Mesenchymal stem cell (in vitro differentiated cells and primary cell): ENCODE measurements around the gene FUT6. TPM values are rescaled to one million over a fixed set of nuclear protein-coding genes. Genes with fewer than 3 reads are reported as not detected.
"Not testable (repeated sequence)": the region's sequence is repeated elsewhere in the genome, so short reads cannot be mapped to it uniquely, and the experiment has no call there.

ENCODE experiments used
- DNase-seq: peaks from one replicate; pipeline ENCODE4 v3.0.0-alpha.2; 2013
- H2AFZ ChIP-seq: one replicate; pipeline ENCODE4 v1.6.1; 2013; ENCODE audit warnings: low read depth, mild to moderate bottlenecking, control low read depth, inconsistent platforms, low read length, moderate library complexity
- H2AK5ac ChIP-seq: 2 replicates; pipeline ENCODE4 v1.6.1; 2013; ENCODE audit warnings: low read length, moderate library complexity, mild to moderate bottlenecking, inconsistent platforms; ENCODE audit not compliant: severe bottlenecking
- H2BK120ac ChIP-seq: one replicate; pipeline ENCODE4 v1.6.1; 2013; ENCODE audit warnings: low read depth, mild to moderate bottlenecking, inconsistent platforms, low read length, moderate library complexity
- H2BK12ac ChIP-seq, 2 experiments: one replicate each; pipeline ENCODE4 v1.6.1; 2013; ENCODE audit warnings: inconsistent platforms in 2 of 2, low read length in 2 of 2, mild to moderate bottlenecking in 2 of 2, moderate library complexity in 2 of 2, control low read depth in 1 of 2
- H2BK15ac ChIP-seq: one replicate; pipeline ENCODE4 v1.6.1; 2013; ENCODE audit warnings: mild to moderate bottlenecking, low read depth, inconsistent platforms; ENCODE audit not compliant: poor library complexity, severe bottlenecking
- H2BK5ac ChIP-seq: 2 replicates; pipeline ENCODE4 v1.6.1; 2013; ENCODE audit warnings: low read depth, mild to moderate bottlenecking, low read length, control low read depth, inconsistent platforms; ENCODE audit not compliant: poor library complexity, severe bottlenecking
- H3K14ac ChIP-seq, 2 experiments: one replicate each; pipeline ENCODE4 v1.6.1; 2013; ENCODE audit warnings: inconsistent platforms in 2 of 2, low read length in 2 of 2, control low read depth in 1 of 2, mild to moderate bottlenecking in 1 of 2, moderate library complexity in 1 of 2
- H3K18ac ChIP-seq, 2 experiments: one replicate each; pipeline ENCODE4 v1.6.1; 2013; ENCODE audit warnings: inconsistent platforms in 2 of 2, low read length in 2 of 2, control low read depth in 1 of 2, low read depth in 1 of 2, mild to moderate bottlenecking in 1 of 2
- H3K23ac ChIP-seq, 2 experiments: one replicate each; pipeline ENCODE4 v1.6.1; 2013; ENCODE audit warnings: inconsistent platforms in 2 of 2, low read length in 2 of 2, mild to moderate bottlenecking in 2 of 2, moderate library complexity in 2 of 2, control low read depth in 1 of 2
- H3K27ac ChIP-seq: 2 replicates; pipeline ENCODE4 v1.5.1; 2013; ENCODE audit warnings: mild to moderate bottlenecking, moderate library complexity, low read length, control low read depth, inconsistent platforms; ENCODE audit not compliant: poor library complexity, severe bottlenecking
- H3K27me3 ChIP-seq, 2 experiments: 2 replicates each; pipeline versions ENCODE4 v1.6.1 to v1.7.0; 2013; ENCODE audit warnings: low read length in 2 of 2, mild to moderate bottlenecking in 2 of 2, moderate library complexity in 2 of 2, control low read depth in 1 of 2, inconsistent platforms in 1 of 2; ENCODE audit not compliant: control insufficient read depth in 1 of 2, insufficient read depth in 1 of 2
- H3K36me3 ChIP-seq, 2 experiments: 2 replicates each; pipeline versions ENCODE4 v1.6.1 to v1.7.0; 2013; ENCODE audit warnings: low read length in 2 of 2, control low read depth in 1 of 2, inconsistent platforms in 1 of 2, low read depth in 1 of 2, mild to moderate bottlenecking in 1 of 2; ENCODE audit not compliant: insufficient read depth in 2 of 2, control insufficient read depth in 1 of 2
- H3K4ac ChIP-seq, 2 experiments: one replicate each; pipeline ENCODE4 v1.6.1; 2013; ENCODE audit warnings: inconsistent platforms in 2 of 2, low read length in 2 of 2, mild to moderate bottlenecking in 2 of 2, moderate library complexity in 2 of 2, control low read depth in 1 of 2, low read depth in 1 of 2
- H3K4me1 ChIP-seq: 2 replicates; pipeline ENCODE4 v1.6.1; 2013; ENCODE audit warnings: low read depth, low read length, control low read depth; ENCODE audit not compliant: control insufficient read depth, insufficient read depth
- H3K4me2 ChIP-seq: 2 replicates; pipeline ENCODE4 v1.6.1; 2013; ENCODE audit warnings: low read length, mild to moderate bottlenecking, inconsistent platforms; ENCODE audit not compliant: poor library complexity, severe bottlenecking
- H3K4me3 ChIP-seq, 2 experiments: 2 replicates each; pipeline versions ENCODE4 v1.5.1 to v1.7.0; 2013; ENCODE audit warnings: low read length in 2 of 2, mild to moderate bottlenecking in 2 of 2, control low read depth in 1 of 2, low read depth in 1 of 2; ENCODE audit not compliant: insufficient read depth in 1 of 2
- H3K79me1 ChIP-seq: replicated peaks from 2 replicates; pipeline ENCODE4 v1.6.1; 2013; ENCODE audit warnings: mild to moderate bottlenecking, control low read depth, low read length, inconsistent platforms; ENCODE audit not compliant: poor library complexity, severe bottlenecking
- H3K9ac ChIP-seq: 2 replicates; pipeline ENCODE4 v1.7.0; 2013; ENCODE audit warnings: mild to moderate bottlenecking, low read length, moderate library complexity
- H3K9me3 ChIP-seq: 2 replicates; pipeline ENCODE4 v1.7.0; 2013; ENCODE audit warnings: mild to moderate bottlenecking, low read length; ENCODE audit not compliant: control insufficient read depth
- H4K8ac ChIP-seq: one replicate; pipeline ENCODE4 v1.6.1; 2013; ENCODE audit warnings: inconsistent platforms, mild to moderate bottlenecking, low read length, moderate library complexity
- H4K91ac ChIP-seq: one replicate; pipeline ENCODE4 v1.6.1; 2013; ENCODE audit warnings: mild to moderate bottlenecking, low read length, inconsistent platforms
- WGBS: methylation state at CpG from one replicate; pipeline ENCODE4 v1.1.7; 2013; ENCODE audit warnings: mixed read lengths; 5-methylcytosine and 5-hydroxymethylcytosine counted together
- polyA plus RNA-seq, 2 experiments: library from polyadenylated mRNA; stranded (reverse); fragments of 200-250 nt; gene quantifications; one replicate each; pipeline ENCODE4 v1.2.3, GENCODE V29; 2013

FUT6 gene
- not detected for polyA plus RNA-seq (2013, experiment 1 of 2)
- polyA plus RNA-seq (2013, experiment 2 of 2): not detected

GRCh38 chr19:5839065-5840017 lies at the start of gene FUT6:
Gene FUT6 (minus strand): TSS chr19:5839702. CDS start chr19:5832567, 7,135 bp downstream.
- H2BK15ac ChIP-seq: no peak within 1 kb of the TSS
- H2BK12ac ChIP-seq: no peak within 1 kb of the TSS
- H3K4me3 ChIP-seq: no peak within 1 kb of the TSS
- H3K4me2 ChIP-seq: no peak within 1 kb of the TSS
- no peak within 1 kb of the TSS for H4K8ac ChIP-seq
- no peaks in the 10 kb centered on the region for H3K36me3 ChIP-seq
- no peak within 1 kb of the TSS for H3K14ac ChIP-seq
- H4K91ac ChIP-seq: no peak within 1 kb of the TSS
- no peak within 1 kb of the TSS for H2BK120ac ChIP-seq
- DNase-seq: no peak
- no peak within 1 kb of the TSS for H3K9ac ChIP-seq
- H3K27me3 ChIP-seq: peaks cover 0 to 32% of the 10 kb centered on the region in 2 experiments
- H2AFZ ChIP-seq: no peak within 1 kb of the TSS
- H3K27ac ChIP-seq: no peak within 1 kb of the TSS
- no peaks in the 10 kb centered on the region for H3K9me3 ChIP-seq
- no peak within 1 kb of the TSS for H2BK5ac ChIP-seq
- no peak within 1 kb of the TSS for H3K18ac ChIP-seq
- H3K4ac ChIP-seq: no peak within 1 kb of the TSS
- peaks cover 12% of the 10 kb centered on the region for H3K4me1 ChIP-seq
- peak within 1 kb of the TSS; percentile 89 for H2AK5ac ChIP-seq
- H3K79me1 ChIP-seq: no peaks in the 10 kb centered on the region
- 88% methylated on average over 8 of the region's 9 CpGs for WGBS
- no peak within 1 kb of the TSS for H3K23ac ChIP-seq

- H3K27ac ChIP-seq, H3K9me3 ChIP-seq, H3K27me3 ChIP-seq, H3K14ac ChIP-seq, H3K36me3 ChIP-seq, H2BK120ac ChIP-seq, H4K91ac ChIP-seq, H3K4me2 ChIP-seq, H2BK5ac ChIP-seq, H3K9ac ChIP-seq, H2AK5ac ChIP-seq, H2AFZ ChIP-seq, H3K23ac ChIP-seq, DNase-seq, H3K79me1 ChIP-seq, H4K8ac ChIP-seq, H2BK15ac ChIP-seq, H3K4ac ChIP-seq, H3K4me3 ChIP-seq: not testable (repeated sequence)
- Histone ChIP-seq H3K18ac (peak overlapping the region in 1 of 2 experiments; percentile 12), H3K4me1 (peaks cover 23% of the 10 kb centered on the region), H2BK12ac (peak overlapping the region in 1 of 2 experiments; percentile 63)
- 87% methylated on average over 8 of the region's 11 CpGs for WGBS
These were observed 44.7 kb upstream of the FUT6 start for GRCh38 chr19:5884065-5884811.

DNA sequence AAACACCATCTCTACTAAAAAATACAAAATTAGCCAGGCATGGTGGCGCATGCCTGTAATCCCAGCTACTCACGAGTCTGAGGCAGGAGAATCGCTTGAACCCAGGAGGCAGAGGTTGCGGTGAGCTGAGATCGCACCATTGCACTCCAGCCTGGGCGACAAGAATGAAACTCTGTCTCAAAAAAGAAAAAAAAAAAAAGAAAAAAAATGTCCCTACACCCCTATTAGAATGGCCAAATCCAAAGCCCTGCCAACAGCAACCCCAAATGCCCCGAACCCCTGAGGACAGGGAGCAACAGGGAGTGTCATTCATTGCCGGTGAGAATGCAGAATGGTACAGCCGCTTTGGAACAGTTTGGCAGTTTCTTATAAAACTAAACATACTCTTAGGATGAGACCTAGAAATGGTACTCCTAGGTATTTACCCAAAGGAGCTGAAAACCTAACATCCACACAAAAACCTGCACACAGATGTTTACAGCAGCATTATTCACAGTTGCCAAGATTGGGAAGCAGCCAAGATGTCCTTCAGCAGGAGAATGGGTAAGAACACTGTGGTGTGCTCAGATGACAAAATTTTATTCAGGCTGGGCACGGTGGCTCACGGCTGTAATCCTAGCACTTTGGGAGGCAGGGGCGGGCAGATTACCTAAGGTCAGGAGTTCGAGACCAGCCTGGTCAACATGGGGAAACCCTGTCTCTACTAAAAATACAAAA lies 43.8 kb upstream of the FUT6 start:
- Histone ChIP-seq H3K4me1 (peaks cover 25% of the 10 kb centered on the region), H3K27me3 (peaks cover 0 to 13% of the 10 kb centered on the region in 2 experiments)
- not testable (repeated sequence) for H2AK5ac ChIP-seq, H2BK5ac ChIP-seq, H2BK120ac ChIP-seq, H3K4me2 ChIP-seq, H3K14ac ChIP-seq, H3K18ac ChIP-seq, H2AFZ ChIP-seq, H2BK12ac ChIP-seq, H3K36me3 ChIP-seq, H3K4me3 ChIP-seq, H4K91ac ChIP-seq, DNase-seq, H2BK15ac ChIP-seq, H3K4ac ChIP-seq, H3K23ac ChIP-seq, H3K9ac ChIP-seq, H3K27ac ChIP-seq, H4K8ac ChIP-seq, H3K79me1 ChIP-seq, H3K9me3 ChIP-seq
- 91% methylated on average over 12 of the region's 13 CpGs for WGBS
